22Rv1 (cell line): ENCODE results near the gene ATN1.

Experiments used
- H3K27ac ChIP-seq: fragments of 450-650 bp; 2 replicates; pipeline ENCODE4 v1.5.1; 2017
- CTCF ChIP-seq: fragments of 450-650 bp; IDR thresholded peaks from 2 replicates; pipeline ENCODE4 v1.5.1; 2017; ENCODE audit warnings: mild to moderate bottlenecking
- ZFX ChIP-seq: fragments of 450-650 bp; IDR thresholded peaks from 2 replicates; pipeline ENCODE4 v1.6.1; 2017; ENCODE audit warnings: antibody characterized with exemption, borderline replicate concordance

Gene ATN1

DNA sequence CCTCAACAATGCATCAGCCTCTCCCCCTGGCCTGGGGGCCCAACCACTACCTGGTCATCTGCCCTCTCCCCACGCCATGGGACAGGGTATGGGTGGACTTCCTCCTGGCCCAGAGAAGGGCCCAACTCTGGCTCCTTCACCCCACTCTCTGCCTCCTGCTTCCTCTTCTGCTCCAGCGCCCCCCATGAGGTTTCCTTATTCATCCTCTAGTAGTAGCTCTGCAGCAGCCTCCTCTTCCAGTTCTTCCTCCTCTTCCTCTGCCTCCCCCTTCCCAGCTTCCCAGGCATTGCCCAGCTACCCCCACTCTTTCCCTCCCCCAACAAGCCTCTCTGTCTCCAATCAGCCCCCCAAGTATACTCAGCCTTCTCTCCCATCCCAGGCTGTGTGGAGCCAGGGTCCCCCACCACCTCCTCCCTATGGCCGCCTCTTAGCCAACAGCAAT is 8.5 kb downstream of the ATN1 start:
- H3K27ac ChIP-seq = peak overlapping the region; percentile 100
- TF ChIP-seq CTCF = no peak
- no peak for TF ChIP-seq ZFX

DNA sequence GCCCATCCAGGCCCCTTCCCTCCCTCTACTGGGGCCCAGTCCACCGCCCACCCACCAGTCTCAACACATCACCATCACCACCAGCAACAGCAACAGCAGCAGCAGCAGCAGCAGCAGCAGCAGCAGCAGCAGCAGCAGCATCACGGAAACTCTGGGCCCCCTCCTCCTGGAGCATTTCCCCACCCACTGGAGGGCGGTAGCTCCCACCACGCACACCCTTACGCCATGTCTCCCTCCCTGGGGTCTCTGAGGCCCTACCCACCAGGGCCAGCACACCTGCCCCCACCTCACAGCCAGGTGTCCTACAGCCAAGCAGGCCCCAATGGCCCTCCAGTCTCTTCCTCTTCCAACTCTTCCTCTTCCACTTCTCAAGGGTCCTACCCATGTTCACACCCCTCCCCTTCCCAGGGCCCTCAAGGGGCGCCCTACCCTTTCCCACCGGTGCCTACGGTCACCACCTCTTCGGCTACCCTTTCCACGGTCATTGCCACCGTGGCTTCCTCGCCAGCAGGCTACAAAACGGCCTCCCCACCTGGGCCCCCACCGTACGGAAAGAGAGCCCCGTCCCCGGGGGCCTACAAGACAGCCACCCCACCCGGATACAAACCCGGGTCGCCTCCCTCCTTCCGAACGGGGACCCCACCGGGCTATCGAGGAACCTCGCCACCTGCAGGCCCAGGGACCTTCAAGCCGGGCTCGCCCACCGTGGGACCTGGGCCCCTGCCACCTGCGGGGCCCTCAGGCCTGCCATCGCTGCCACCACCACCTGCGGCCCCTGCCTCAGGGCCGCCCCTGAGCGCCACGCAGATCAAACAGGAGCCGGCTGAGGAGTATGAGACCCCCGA is 9.1 kb downstream of the ATN1 start:
- peak overlapping the region; percentile 100 for H3K27ac ChIP-seq
- TF ChIP-seq ZFX (no peak), CTCF (no peak)

DNA sequence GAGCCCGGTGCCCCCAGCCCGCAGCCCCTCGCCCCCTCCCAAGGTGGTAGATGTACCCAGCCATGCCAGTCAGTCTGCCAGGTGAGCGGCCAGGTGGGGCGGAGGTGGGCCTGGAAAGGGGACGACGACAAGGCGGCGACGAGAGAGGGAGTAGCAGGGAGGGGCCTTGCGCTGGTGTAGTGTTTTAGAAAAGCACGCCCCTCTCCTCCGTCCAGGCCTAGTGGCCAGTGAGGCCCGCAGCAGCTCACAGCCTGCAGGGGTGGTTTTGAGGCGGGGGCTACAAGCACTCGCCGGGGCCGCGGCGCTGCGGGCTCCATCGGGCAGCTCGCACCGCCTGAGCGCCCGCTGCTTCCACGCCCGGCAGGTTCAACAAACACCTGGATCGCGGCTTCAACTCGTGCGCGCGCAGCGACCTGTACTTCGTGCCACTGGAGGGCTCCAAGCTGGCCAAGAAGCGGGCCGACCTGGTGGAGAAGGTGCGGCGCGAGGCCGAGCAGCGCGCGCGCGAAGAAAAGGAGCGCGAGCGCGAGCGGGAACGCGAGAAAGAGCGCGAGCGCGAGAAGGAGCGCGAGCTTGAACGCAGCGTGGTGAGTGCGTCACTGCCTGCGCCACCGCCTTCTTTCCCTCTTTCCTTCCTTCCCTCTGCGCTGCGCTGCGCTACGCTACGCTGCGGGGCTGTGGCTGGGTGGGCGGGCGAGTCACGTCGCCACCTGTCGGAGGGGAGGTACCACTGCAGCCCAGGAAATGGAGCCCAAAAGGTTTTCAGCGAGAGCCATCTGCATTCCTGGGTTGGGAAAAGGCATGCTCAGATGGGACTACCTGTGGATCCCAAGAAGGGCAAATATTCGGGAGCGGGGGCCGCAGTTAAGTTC is 10.0 kb downstream of the ATN1 start:
- TF ChIP-seq CTCF (peak; percentile 100), ZFX (no peak)
- H3K27ac ChIP-seq = peak overlapping the region; percentile 100

- no peak for TF ChIP-seq ZFX
- peak; percentile 78 for TF ChIP-seq CTCF
- H3K27ac ChIP-seq = peak overlapping the region; percentile 100
Observed at GRCh38 chr12:6938353-6939190, 10.8 kb downstream of the ATN1 start.

GRCh38 chr12:6939191-6939540 is 11.4 kb downstream of the ATN1 start:
- peak overlapping the region; percentile 100 for H3K27ac ChIP-seq

GRCh38 chr12:6941267-6941666 is 13.5 kb downstream of the ATN1 start:
- H3K27ac ChIP-seq = peak overlapping the region; percentile 100
- TF ChIP-seq ZFX = no peak
- TF ChIP-seq CTCF = no peak

More at GRCh38 chr12:6939191-6939540, 11.4 kb downstream of the ATN1 start:
- no peak for TF ChIP-seq CTCF
- TF ChIP-seq ZFX = no peak
